ENCODE results near the gene SMPD3. TPM values are rescaled to one million over a fixed set of nuclear protein-coding genes. Genes with fewer than 3 reads are reported as not detected.

The SMPD3 gene
- total and polyA plus RNA-seq, 8 donors, result 0.79 to 3.7 (median 2.8) TPM

DNA sequence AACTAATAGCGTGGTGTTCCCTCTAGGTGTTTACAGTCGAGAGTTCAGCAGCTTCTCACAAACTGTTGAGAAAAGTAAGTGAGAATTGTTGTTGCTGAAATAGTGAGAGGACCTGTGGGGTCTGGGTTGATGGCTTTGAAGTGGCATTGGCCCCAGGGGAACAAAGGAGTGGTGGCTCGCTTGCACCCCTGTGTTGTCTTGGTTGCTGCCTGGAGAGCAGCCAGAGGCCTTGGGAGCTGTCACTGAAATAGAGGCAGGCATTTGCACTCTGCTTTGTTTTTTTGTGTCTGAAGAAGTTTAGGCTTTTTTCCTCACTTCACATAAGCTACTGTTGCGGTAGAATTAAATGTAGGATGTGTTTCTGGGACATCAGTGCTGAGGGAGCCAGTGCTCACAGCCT is 100.7 kb downstream of the SMPD3 start:
- DNase-seq, result no peak
- intact Hi-C loops (cut with DNase I), result no loop called here

GRCh38 chr16:68346892-68347480 is 101.3 kb downstream of the SMPD3 start:
- H3K4me3 ChIP-seq, result no peak overlapping the region
- TF ChIP-seq, protein P1, sequence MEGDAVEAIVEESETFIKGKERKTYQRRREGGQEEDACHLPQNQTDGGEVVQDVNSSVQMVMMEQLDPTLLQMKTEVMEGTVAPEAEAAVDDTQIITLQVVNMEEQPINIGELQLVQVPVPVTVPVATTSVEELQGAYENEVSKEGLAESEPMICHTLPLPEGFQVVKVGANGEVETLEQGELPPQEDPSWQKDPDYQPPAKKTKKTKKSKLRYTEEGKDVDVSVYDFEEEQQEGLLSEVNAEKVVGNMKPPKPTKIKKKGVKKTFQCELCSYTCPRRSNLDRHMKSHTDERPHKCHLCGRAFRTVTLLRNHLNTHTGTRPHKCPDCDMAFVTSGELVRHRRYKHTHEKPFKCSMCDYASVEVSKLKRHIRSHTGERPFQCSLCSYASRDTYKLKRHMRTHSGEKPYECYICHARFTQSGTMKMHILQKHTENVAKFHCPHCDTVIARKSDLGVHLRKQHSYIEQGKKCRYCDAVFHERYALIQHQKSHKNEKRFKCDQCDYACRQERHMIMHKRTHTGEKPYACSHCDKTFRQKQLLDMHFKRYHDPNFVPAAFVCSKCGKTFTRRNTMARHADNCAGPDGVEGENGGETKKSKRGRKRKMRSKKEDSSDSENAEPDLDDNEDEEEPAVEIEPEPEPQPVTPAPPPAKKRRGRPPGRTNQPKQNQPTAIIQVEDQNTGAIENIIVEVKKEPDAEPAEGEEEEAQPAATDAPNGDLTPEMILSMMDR (IDR thresholded peaks at IDR 0.05), result no peak
- intact Hi-C loops (cut with DNase I), result no loop called here
- ATAC-seq (no peak), DNase-seq (peak in 1 of 4 donors; percentile 11)
- H3K27me3 ChIP-seq, result no peaks in the 10 kb centered on the region
- H3K36me3 ChIP-seq, result peaks cover 0 to 91% of the 10 kb centered on the region in 2 donors
- no peak overlapping the region for H3K27ac ChIP-seq
- H3K4me1 ChIP-seq, result no peaks in the 10 kb centered on the region
- H3K9me3 ChIP-seq, result no peaks in the 10 kb centered on the region

More for the DNA sequence above, 100.7 kb downstream of the SMPD3 start:
- no peaks in the 10 kb centered on the region for H3K4me1 ChIP-seq
- ATAC-seq, result no peak
- no peak overlapping the region for H3K27ac ChIP-seq
- peaks cover 0 to 93% of the 10 kb centered on the region in 2 donors for H3K36me3 ChIP-seq
- TF ChIP-seq, protein P1 (IDR thresholded peaks at IDR 0.05), result no peak
- no peak overlapping the region for H3K4me3 ChIP-seq
- no peaks in the 10 kb centered on the region for H3K9me3 ChIP-seq
- no peaks in the 10 kb centered on the region for H3K27me3 ChIP-seq

- intact Hi-C loops (cut with DNase I), result no loop called here
- ATAC-seq, result no peak
- Histone ChIP-seq H3K9me3 (no peaks in the 10 kb centered on the region), H3K4me1 (no peaks in the 10 kb centered on the region), H3K27me3 (no peaks in the 10 kb centered on the region), H3K4me3 (no peak overlapping the region), H3K27ac (no peak overlapping the region), H3K36me3 (peaks cover 0 to 90% of the 10 kb centered on the region in 2 donors)
- no peak for DNase-seq
- TF ChIP-seq, protein P1 (IDR thresholded peaks at IDR 0.05), result no peak
Observed at GRCh38 chr16:68345958-68346635, 102.2 kb downstream of the SMPD3 start.

- no peaks in the 10 kb centered on the region for H3K27me3 ChIP-seq
- H3K27ac ChIP-seq, result no peak overlapping the region
- ATAC-seq (no peak), DNase-seq (no peak)
- no peak overlapping the region for H3K4me3 ChIP-seq
- TF ChIP-seq, protein P1 (IDR thresholded peaks at IDR 0.05), result no peak
- intact Hi-C loops (cut with DNase I), result no loop called here
- no peaks in the 10 kb centered on the region for H3K4me1 ChIP-seq
- no peaks in the 10 kb centered on the region for H3K9me3 ChIP-seq
- H3K36me3 ChIP-seq, result peaks cover 0 to 90% of the 10 kb centered on the region in 2 donors
Observed at GRCh38 chr16:68345351-68345810, 102.9 kb downstream of the SMPD3 start.

DNA sequence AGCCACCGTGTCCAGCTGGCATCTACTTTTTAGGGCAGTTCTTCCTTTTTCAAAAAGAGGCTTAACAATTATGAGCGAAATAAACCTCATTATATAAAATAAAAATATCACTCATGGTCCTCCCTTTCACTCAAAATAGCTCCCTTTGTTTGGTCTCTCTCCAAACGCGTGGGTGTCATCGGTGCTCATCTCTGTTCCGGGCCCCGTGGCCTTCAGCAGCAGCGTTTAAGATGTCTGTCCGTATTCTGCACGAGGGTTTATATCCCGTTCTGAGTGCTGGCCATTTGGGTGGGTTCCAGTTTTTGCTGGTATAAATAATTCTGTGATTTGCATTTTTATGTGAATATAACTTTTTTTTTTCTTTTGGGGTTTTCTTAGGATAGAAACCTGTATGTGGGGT is 104.1 kb downstream of the SMPD3 start:
- H3K36me3 ChIP-seq, result peaks cover 0 to 92% of the 10 kb centered on the region in 2 donors
- intact Hi-C loops (cut with DNase I), result no loop called here

More for the DNA sequence above, 104.1 kb downstream of the SMPD3 start:
- no peak for ATAC-seq
- Histone ChIP-seq H3K4me1 (no peaks in the 10 kb centered on the region), H3K27me3 (no peaks in the 10 kb centered on the region), H3K4me3 (no peak overlapping the region), H3K27ac (no peak overlapping the region), H3K9me3 (no peaks in the 10 kb centered on the region)
- TF ChIP-seq, protein P1 (IDR thresholded peaks at IDR 0.05), result no peak
- no peak for DNase-seq
